Measurements from ENCODE around the gene MT1X.
"Not testable (repeated sequence)": the region's sequence is repeated elsewhere in the genome, so short reads cannot be mapped to it uniquely, and the experiment has no call there.

MT1X gene

GRCh38 chr16:56669005-56669839 lies 13.0 kb upstream of the MT1X start, which contains the start of gene MT1H:
TSS of gene MT1H (plus strand) at chr16:56669814. CDS start at chr16:56669885, 71 bp downstream.
- Mint-ChIP-seq H3K4me1 (peaks cover 33% of the 10 kb centered on the region), H3K27ac (peak within 1 kb of the TSS in 1 of 2 donors; percentile 57), H3K4me3 (peak within 1 kb of the TSS; percentile 71 to 81), H3K27me3 (peaks cover 68% of the 10 kb centered on the region), H3K9me3 (no peaks in the 10 kb centered on the region)
- DNase-seq (peak; percentile 28 to 59), ATAC-seq (peak; percentile 56)

DNA sequence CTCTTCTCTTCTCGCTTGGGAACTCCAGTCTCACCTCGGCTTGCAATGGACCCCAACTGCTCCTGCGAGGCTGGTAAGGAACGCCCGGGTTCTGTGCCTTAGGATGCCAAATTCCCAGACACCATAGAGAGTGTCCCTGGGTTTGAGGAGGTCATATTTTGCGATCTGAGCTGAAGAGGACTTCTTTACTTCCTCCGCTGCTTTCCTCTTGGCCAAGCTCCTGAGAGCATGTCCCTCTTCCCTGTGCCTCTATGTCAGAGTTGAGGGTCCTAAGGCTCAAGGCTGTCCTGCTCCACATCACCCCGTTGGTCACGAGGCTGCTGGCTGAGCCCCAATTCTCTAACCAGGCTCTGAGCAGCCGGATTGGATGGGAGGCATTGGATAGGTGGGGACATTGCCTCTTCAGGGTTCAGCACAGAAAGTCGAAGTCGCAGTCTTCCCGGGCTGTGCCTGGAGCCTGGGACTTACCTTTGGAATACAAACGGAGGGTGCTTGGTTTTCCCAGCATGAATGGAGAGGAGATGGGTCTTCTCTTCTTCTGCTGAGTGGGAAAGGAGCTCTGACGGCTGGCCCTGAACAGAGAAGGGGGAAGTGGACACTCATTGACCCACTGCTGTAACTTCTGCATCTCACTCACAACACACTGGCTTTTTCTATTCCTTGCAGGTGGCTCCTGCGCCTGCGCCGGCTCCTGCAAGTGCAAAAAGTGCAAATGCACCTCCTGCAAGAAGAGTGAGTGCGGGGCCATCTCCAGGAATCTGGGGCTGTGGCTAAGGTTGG lies 12.2 kb upstream of the MT1X start:
- Mint-ChIP-seq H3K9me3 (no peaks in the 10 kb centered on the region), H3K4me1 (peaks cover 39% of the 10 kb centered on the region), H3K27me3 (peaks cover 67% of the 10 kb centered on the region), H3K27ac (no peak overlapping the region), H3K4me3 (peak overlapping the region; percentile 71 to 81)
- ATAC-seq (no peak), DNase-seq (no peak)

- ATAC-seq = no peak
- Mint-ChIP-seq H3K4me3 (peak overlapping the region; percentile 25 to 63), H3K27ac (no peak overlapping the region), H3K9me3 (no peaks in the 10 kb centered on the region), H3K27me3 (peaks cover 61% of the 10 kb centered on the region), H3K4me1 (peaks cover 44% of the 10 kb centered on the region)
- no peak for DNase-seq
These were observed 11.7 kb upstream of the MT1X start for GRCh38 chr16:56670620-56670934.

- H3K27me3 Mint-ChIP-seq = peaks cover 54% of the 10 kb centered on the region
- H3K27ac Mint-ChIP-seq, H3K4me3 Mint-ChIP-seq, ATAC-seq, H3K9me3 Mint-ChIP-seq, DNase-seq: not testable (repeated sequence)
- peaks cover 55% of the 10 kb centered on the region for H3K4me1 Mint-ChIP-seq
These were observed 10.6 kb upstream of the MT1X start for GRCh38 chr16:56671691-56672090.

GRCh38 chr16:56672171-56672570 lies 10.1 kb upstream of the MT1X start:
- not testable (repeated sequence) for H3K27ac Mint-ChIP-seq, DNase-seq, H3K4me3 Mint-ChIP-seq, H3K9me3 Mint-ChIP-seq, ATAC-seq
- Mint-ChIP-seq H3K27me3 (peaks cover 49% of the 10 kb centered on the region), H3K4me1 (peaks cover 60% of the 10 kb centered on the region)

GRCh38 chr16:56672761-56673536 lies 9.3 kb upstream of the MT1X start:
- ATAC-seq (no peak), DNase-seq (no peak)
- no peak overlapping the region for H3K27ac Mint-ChIP-seq
- no peak overlapping the region for H3K4me3 Mint-ChIP-seq
- no peaks in the 10 kb centered on the region for H3K9me3 Mint-ChIP-seq
- peaks cover 53% of the 10 kb centered on the region for H3K4me1 Mint-ChIP-seq
- H3K27me3 Mint-ChIP-seq = peaks cover 41% of the 10 kb centered on the region

GRCh38 chr16:56673921-56674320 lies 8.3 kb upstream of the MT1X start:
- Mint-ChIP-seq H3K27ac (no peak overlapping the region), H3K4me1 (peaks cover 43% of the 10 kb centered on the region), H3K9me3 (no peaks in the 10 kb centered on the region), H3K4me3 (no peak overlapping the region), H3K27me3 (peaks cover 32% of the 10 kb centered on the region)
- ATAC-seq (peak; percentile 38), DNase-seq (peak; percentile 38 to 39)

DNA sequence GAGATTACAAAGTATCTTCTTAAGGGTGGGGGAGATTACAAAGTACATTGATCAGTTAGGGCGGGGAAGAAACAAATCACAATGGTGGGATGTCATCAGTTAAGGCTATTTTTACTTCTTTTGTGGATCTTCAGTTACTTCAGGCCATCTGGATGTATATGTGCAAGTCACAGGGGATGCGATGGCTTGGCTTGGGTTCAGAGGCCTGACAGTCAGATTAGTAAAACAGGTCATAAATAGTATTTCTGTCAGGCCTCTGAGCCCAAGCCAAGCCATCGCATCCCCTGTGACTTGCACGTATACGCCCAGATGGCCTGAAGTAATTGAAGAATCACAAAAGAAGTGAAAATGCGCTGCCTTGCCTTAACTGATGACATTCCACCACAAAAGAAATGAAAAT lies 7.7 kb upstream of the MT1X start:
- not testable (repeated sequence) for H3K27ac Mint-ChIP-seq, H3K4me3 Mint-ChIP-seq, DNase-seq, ATAC-seq, H3K9me3 Mint-ChIP-seq
- H3K4me1 Mint-ChIP-seq = peaks cover 37% of the 10 kb centered on the region
- peaks cover 25% of the 10 kb centered on the region for H3K27me3 Mint-ChIP-seq

- Mint-ChIP-seq H3K9me3 (no peaks in the 10 kb centered on the region), H3K4me1 (peaks cover 30% of the 10 kb centered on the region), H3K27ac (peak overlapping the region; percentile 66 to 87), H3K4me3 (peak overlapping the region; percentile 53 to 84), H3K27me3 (peaks cover 13% of the 10 kb centered on the region)
- ATAC-seq (peak; percentile 78), DNase-seq (peak; percentile 53 to 65)
These were observed 6.5 kb upstream of the MT1X start for GRCh38 chr16:56675685-56676210.

DNA sequence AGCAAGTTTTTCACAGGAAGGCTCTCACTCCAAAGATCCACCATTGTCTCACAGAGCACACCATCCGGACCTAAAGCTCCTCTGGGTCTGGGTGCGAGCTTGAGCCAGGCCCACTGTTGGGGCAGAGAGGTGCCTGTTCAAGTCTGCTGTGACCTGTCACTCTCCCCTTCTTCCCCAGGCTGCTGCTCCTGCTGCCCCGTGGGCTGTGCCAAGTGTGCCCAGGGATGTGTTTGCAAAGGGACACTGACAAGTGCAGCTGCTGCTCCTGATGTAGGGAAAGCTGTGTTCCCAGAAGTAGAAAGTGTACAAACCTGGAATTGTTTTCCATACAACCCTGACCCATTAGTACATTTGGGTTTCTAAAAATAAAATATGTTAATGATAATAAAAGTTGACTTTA lies 4.8 kb upstream of the MT1X start:
- no peak for DNase-seq
- ATAC-seq = no peak
- H3K27ac Mint-ChIP-seq = no peak overlapping the region
- H3K4me1 Mint-ChIP-seq = peaks cover 39% of the 10 kb centered on the region
- H3K4me3 Mint-ChIP-seq = no peak overlapping the region
- H3K27me3 Mint-ChIP-seq = no peaks in the 10 kb centered on the region
- no peaks in the 10 kb centered on the region for H3K9me3 Mint-ChIP-seq

DNA sequence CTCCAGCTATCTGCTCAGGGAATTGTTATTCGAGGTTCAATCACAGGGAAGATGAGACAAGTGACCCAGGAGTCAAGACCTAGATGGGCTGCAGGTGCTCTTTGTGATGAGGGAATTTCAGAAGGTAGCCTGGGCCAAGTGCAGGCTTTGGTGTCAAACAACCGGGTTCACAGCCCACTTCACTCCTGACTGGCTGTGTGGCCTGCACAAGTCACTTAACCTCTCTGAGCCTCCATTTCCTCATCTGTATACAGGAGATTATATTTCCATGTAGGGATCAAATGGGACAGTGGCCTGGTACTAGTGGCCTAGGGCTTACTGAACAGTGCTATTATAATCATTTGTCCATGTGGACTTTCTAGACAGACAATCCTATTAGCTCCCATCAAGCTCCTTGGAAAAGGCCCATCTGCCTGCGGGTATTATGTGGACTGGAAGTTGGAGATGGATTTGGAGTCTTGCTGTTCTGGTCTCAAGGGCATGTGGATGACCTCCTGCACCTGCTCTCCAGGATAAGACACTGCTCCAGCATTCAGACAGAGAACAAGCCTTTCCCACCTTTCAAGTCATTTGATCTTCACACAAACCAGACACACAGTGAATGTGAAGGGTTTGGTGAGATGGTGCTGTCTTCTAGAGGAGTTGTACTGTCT lies 3.1 kb upstream of the MT1X start:
- no peaks in the 10 kb centered on the region for H3K9me3 Mint-ChIP-seq
- H3K4me3 Mint-ChIP-seq = no peak overlapping the region
- ATAC-seq (no peak), DNase-seq (no peak)
- H3K4me1 Mint-ChIP-seq = peaks cover 52% of the 10 kb centered on the region
- H3K27me3 Mint-ChIP-seq = no peaks in the 10 kb centered on the region
- H3K27ac Mint-ChIP-seq = no peak overlapping the region

GRCh38 chr16:56679818-56680217 lies 2.5 kb upstream of the MT1X start:
- Mint-ChIP-seq H3K4me1 (peaks cover 53% of the 10 kb centered on the region), H3K27ac (no peak overlapping the region), H3K27me3 (no peaks in the 10 kb centered on the region), H3K9me3 (no peaks in the 10 kb centered on the region), H3K4me3 (no peak overlapping the region)
- ATAC-seq (peak; percentile 55), DNase-seq (peak in 1 of 2 donors; percentile 41)

DNA sequence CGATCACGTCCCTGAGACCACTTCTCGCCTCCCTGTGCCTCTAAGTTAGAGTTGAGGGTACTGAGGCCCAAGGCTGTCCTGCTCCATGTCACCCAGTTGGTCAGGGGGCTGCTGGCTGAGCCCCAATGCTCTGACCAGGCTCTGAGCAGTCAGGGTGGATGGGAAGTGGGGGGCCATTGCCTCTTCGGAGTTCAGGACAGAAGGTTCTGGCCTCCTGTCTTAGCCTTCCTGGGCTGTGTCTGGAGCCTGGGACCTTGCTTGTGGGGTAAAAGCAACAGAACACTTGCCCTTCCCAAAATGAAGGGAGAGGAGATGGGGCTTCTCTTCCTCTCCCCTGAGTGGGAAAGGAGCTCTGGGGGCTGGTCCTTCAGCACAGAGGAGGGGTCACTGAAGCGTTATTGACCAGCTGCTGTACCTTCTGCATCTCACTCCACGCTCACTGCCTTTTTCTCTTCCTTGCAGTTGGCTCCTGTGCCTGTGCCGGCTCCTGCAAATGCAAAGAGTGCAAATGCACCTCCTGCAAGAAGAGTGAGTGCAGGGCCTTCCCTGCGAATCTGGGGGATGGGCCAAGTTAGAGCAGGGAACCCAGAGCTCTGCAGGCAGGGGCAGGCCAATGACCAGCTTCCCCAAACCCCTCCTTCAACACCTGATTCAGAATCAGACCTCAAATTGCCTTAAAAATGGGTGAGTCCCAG lies 580 bp downstream of the MT1X start:
- ATAC-seq = peak; percentile 4
- peak in 1 of 2 donors; percentile 29 for DNase-seq
- H3K4me1 Mint-ChIP-seq = peaks cover 29% of the 10 kb centered on the region

DNA sequence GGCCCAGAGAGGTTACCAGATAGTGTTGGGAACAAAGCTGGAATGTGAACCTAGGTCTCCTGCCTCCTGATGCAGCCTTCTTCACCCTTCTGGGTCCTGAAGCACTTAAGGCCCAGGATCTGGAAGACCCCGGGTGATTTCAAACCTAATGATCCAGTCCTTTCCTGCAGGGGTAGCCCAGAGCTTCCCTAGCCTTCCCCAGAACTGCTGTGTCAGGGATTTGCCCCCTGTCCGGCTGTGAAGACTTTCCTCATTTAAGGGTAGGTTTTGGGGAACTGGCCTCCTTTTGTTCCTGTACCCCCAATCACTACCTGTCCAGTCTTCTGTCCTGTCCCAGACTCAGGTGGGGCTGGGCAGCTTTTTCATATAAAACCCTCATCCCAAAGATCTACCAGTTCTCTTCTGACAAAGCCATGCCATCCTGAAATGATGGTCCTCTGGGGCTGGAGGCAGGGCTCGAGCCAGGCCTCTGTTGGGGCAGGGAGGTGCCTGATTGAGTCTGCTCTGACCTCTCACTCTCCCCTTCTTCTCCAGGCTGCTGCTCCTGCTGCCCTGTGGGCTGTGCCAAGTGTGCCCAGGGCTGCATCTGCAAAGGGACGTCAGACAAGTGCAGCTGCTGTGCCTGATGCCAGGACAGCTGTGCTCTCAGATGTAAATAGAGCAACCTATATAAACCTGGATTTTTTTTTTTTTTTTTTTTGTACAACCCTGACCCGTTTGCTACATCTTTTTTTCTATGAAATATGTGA lies 1.3 kb downstream of the MT1X start:
- peak overlapping the region in 1 of 2 donors; percentile 19 for H3K27ac Mint-ChIP-seq
- H3K4me3 Mint-ChIP-seq = peak overlapping the region; percentile 93 to 97
- DNase-seq (no peak), ATAC-seq (no peak)
- H3K4me1 Mint-ChIP-seq = peaks cover 29% of the 10 kb centered on the region
- no peaks in the 10 kb centered on the region for H3K27me3 Mint-ChIP-seq
- H3K9me3 Mint-ChIP-seq = peaks cover 0 to 11% of the 10 kb centered on the region in 2 donors

More for the DNA sequence above, 580 bp downstream of the MT1X start:
- Mint-ChIP-seq H3K27ac (peak overlapping the region; percentile 94 to 99), H3K4me3 (peak overlapping the region; percentile 93 to 97), H3K27me3 (no peaks in the 10 kb centered on the region), H3K9me3 (peaks cover 0 to 11% of the 10 kb centered on the region in 2 donors)
